AG09309 (cell line): ENCODE results near the gene C18orf63.

Experiments used
- DNase-seq: peaks from one replicate; pipeline ENCODE4 v3.0.0-alpha.2; 2010; ENCODE audit warnings: low read depth
- H3K4me3 ChIP-seq: 2 replicates; pipeline ENCODE4 v1.5.1; 2011; ENCODE audit warnings: mild to moderate bottlenecking, low read depth, low read length, moderate library complexity; ENCODE audit not compliant: control insufficient read depth
- TF ChIP-seq, protein P1 (sequence below): IDR thresholded peaks from 2 replicates; pipeline ENCODE4 v1.5.1; 2011; ENCODE audit warnings: mild to moderate bottlenecking, low read depth, low read length, inconsistent platforms; ENCODE audit not compliant: insufficient read depth, control insufficient read depth; ENCODE audit errors: missing control alignments

Gene C18orf63

DNA sequence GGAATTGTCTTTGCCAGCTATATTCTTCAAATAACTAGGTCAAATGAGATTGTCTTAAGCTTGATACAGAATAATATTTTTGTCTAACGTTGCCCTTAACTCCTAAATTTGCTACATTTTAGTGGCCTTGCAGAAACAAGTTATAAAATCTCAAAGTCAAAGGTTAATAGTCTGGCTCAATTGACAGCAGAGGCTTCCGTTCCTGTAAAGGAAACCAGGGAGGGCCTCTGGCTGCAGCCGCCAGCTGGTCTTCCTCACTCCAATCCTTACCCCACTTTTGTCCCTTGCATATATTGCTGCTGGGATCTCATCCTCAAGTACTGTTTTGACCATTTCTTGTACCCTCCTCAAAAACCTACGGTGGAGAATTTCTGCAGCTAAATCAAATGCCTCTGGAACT is 40.9 kb upstream of the C18orf63 start:
- DNase-seq: no peak
- TF ChIP-seq, protein P1, sequence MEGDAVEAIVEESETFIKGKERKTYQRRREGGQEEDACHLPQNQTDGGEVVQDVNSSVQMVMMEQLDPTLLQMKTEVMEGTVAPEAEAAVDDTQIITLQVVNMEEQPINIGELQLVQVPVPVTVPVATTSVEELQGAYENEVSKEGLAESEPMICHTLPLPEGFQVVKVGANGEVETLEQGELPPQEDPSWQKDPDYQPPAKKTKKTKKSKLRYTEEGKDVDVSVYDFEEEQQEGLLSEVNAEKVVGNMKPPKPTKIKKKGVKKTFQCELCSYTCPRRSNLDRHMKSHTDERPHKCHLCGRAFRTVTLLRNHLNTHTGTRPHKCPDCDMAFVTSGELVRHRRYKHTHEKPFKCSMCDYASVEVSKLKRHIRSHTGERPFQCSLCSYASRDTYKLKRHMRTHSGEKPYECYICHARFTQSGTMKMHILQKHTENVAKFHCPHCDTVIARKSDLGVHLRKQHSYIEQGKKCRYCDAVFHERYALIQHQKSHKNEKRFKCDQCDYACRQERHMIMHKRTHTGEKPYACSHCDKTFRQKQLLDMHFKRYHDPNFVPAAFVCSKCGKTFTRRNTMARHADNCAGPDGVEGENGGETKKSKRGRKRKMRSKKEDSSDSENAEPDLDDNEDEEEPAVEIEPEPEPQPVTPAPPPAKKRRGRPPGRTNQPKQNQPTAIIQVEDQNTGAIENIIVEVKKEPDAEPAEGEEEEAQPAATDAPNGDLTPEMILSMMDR: no peak
- H3K4me3 ChIP-seq: no peak overlapping the region

DNA sequence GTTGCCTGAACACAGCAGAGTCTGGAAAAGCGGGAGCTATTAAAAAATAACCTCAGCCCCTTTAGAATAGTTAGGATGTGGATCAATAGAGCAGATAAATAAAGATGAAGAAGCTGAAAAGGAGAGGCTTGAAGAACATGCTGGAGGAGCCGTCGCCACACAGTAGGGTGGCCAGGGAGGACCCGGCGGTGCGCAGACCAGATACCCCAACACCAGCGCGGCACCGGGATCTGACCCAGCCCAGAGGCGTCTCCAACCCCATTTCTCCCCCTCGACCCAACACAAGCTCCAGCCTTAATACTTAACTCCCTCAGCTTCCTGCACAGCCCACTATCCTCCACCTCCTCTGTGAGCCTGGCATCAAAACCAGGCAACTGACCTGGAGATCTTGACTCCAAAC is 39.9 kb upstream of the C18orf63 start:
- DNase-seq: no peak
- no peak overlapping the region for H3K4me3 ChIP-seq
- TF ChIP-seq, protein P1: no peak

DNA sequence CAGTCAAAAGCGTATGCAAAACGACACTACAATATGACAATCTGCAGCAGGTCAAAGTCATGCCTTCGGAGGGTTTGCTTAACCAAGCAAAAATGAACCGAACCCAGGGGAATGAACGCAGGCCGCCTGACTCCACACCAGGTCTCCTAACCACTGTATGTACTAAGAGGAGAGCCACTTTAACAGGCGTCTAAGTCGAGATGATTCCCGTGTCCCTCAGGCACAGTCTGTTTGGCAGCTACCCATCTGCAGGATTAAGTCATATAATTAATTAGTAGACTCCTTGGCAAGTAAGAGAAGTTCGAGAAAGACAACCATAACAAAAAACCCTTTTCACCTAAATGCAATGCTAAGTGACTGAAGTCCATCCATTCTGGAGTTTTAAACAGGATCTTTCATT is 39.0 kb upstream of the C18orf63 start:
- TF ChIP-seq, protein P1: no peak
- no peak for DNase-seq
- H3K4me3 ChIP-seq: no peak overlapping the region

DNA sequence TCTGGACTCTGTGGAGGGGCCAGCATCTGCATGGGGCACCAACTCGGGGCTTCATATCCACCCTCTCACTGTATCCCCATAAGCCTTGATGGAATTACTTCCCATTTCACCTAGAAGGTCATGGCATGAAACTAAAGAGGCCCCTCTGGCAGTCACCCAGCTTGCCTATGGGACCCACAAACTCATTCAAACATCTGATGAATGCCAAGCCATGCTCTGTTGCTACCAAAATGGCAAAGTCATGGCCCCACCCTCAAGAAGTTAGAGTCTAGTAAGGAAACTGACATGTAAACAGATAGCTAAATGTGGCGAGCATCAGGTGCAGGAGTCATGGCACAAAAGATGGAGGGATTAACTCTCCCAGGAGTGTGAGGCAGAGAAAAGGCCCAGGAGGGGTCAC is 38.3 kb upstream of the C18orf63 start:
- TF ChIP-seq, protein P1: no peak
- no peak for DNase-seq
- no peak overlapping the region for H3K4me3 ChIP-seq

DNA sequence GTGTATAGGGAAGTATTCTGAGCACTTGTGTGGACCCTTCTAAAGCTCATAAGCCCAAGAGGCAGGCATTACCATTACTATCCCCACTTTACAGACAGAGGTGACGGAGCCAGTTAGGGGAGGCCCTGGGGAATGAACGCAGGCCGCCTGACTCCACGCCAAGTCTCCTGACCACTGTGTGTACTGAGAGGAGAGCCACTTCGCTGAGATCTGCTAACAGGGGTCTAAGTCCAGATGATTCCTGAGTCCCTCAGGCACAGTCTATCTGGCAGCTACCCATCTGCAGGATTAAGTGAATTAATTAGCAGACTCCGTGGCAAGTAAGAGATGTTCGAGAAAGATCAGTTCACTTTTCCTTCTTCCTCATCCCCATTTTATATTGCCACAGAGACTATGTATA is 37.6 kb upstream of the C18orf63 start:
- TF ChIP-seq, protein P1: no peak
- no peak overlapping the region for H3K4me3 ChIP-seq
- DNase-seq: no peak

DNA sequence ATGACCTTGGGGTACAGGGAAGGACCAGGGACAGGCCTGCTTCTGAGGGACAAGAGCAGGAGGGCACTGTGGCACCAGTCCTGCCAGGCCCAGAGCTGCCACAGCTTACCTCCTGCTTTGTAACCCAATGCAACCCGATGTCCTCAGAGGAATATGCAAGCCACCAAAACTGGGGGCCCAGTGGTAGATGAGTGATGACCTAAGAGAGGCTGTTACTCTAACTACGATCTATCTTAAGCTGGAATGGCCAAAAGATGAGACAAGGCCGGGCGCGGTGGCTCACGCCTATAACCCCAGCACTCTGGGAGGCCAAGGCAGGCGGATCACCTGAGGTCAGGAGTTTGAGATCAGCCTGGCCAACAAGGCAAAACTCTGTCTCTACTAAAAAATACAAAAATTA is 36.7 kb upstream of the C18orf63 start:
- DNase-seq: no peak
- TF ChIP-seq, protein P1: no peak
- H3K4me3 ChIP-seq: no peak overlapping the region
